ENCODE results near the gene ZSWIM1.

DNA sequence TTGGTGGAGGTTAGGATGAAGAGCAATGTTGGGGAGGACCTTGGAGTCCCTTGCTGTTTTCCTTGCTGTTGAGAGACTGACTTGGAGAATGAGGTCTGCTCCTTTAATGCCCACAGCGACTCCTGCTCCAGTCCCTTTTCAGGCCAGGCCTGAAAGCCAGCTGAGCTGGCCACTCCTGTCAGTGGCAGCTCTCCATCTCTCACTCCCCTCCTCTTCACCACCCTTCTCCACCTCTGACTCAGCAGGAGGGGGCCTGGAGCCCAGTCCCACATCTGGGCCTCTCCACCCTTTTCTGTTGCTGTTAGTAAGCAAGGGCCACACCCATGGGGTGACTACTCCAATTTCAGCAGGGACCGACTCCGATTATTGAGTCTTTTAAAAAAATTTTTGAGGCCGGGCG is 45.2 kb upstream of the ZSWIM1 start:
- TF ChIP-seq POLR2A (IDR thresholded peaks at IDR 0.05) = no peak
- TF ChIP-seq, protein P1, sequence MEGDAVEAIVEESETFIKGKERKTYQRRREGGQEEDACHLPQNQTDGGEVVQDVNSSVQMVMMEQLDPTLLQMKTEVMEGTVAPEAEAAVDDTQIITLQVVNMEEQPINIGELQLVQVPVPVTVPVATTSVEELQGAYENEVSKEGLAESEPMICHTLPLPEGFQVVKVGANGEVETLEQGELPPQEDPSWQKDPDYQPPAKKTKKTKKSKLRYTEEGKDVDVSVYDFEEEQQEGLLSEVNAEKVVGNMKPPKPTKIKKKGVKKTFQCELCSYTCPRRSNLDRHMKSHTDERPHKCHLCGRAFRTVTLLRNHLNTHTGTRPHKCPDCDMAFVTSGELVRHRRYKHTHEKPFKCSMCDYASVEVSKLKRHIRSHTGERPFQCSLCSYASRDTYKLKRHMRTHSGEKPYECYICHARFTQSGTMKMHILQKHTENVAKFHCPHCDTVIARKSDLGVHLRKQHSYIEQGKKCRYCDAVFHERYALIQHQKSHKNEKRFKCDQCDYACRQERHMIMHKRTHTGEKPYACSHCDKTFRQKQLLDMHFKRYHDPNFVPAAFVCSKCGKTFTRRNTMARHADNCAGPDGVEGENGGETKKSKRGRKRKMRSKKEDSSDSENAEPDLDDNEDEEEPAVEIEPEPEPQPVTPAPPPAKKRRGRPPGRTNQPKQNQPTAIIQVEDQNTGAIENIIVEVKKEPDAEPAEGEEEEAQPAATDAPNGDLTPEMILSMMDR (IDR thresholded peaks at IDR 0.05) = no peak
